ENCODE measurements around the gene PEX3. TPM values are rescaled to one million over a fixed set of nuclear protein-coding genes. Genes with fewer than 3 reads are reported as not detected.

Gene PEX3
- total and polyA plus RNA-seq, 9 donors = 12.0 to 29.3 (median 18.1) TPM

DNA sequence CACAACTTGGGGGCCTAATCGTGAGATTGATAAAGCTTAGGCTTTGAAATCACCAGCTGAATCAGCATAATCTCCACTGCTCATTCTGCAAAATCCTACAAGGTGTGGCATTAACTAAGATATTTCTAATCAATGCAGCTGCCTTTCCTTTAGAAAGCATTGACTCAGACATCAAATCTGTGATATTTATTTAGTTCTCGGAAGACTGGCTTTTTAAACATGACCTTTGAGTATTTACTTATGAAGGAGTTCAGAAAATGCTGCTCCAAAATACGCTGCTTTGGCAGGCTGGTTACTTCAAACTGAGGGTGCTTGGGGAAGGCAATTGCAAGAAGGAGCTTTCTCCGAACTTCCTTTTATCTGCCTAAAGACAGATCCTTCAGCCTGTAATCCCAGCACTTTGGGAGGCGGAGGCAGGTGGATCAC, 84.6 kb downstream of the PEX3 start:
- Histone ChIP-seq H3K4me3 (no peak overlapping the region), H3K27me3 (no peaks in the 10 kb centered on the region), H3K27ac (no peak overlapping the region), H3K9me3 (no peaks in the 10 kb centered on the region), H3K4me1 (ENCODE audit: insufficient read depth) (peaks cover 2% of the 10 kb centered on the region), H3K36me3 (no peaks in the 10 kb centered on the region)
- TF ChIP-seq EP300 (IDR thresholded peaks at IDR 0.05) (no peak), POLR2A (IDR thresholded peaks at IDR 0.05) (no peak)
- TF ChIP-seq, protein P1, sequence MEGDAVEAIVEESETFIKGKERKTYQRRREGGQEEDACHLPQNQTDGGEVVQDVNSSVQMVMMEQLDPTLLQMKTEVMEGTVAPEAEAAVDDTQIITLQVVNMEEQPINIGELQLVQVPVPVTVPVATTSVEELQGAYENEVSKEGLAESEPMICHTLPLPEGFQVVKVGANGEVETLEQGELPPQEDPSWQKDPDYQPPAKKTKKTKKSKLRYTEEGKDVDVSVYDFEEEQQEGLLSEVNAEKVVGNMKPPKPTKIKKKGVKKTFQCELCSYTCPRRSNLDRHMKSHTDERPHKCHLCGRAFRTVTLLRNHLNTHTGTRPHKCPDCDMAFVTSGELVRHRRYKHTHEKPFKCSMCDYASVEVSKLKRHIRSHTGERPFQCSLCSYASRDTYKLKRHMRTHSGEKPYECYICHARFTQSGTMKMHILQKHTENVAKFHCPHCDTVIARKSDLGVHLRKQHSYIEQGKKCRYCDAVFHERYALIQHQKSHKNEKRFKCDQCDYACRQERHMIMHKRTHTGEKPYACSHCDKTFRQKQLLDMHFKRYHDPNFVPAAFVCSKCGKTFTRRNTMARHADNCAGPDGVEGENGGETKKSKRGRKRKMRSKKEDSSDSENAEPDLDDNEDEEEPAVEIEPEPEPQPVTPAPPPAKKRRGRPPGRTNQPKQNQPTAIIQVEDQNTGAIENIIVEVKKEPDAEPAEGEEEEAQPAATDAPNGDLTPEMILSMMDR (IDR thresholded peaks at IDR 0.05) = no peak
- intact Hi-C loops (cut with DNase I) = no loop called here
- DNase-seq = no peak
- WGBS, 3 donors = 70 to 86% (median 84%) methylated on average over 5 of the region's 5 CpGs

DNA sequence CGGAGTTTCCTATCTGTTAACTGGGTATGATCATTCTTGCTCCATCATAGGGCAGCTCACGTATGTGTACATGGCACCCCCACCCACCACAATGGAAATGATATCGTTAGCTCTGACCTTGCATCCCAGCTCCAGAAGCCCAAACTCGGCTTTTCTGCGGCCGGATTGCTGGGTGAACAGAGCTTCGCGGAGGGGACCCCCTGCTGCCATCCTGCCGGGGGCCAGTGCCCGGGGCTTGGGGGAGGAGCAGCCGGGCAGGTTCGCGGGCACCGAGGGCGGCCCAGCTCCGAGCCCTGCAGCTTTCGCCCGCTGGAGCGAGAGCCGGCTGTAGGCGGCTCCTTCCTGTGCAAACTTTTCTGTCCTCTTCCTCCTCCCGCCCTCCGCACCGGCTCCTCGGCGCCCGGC, 85.9 kb downstream of the PEX3 start:
- H3K9me3 ChIP-seq = no peaks in the 10 kb centered on the region
- WGBS, 3 donors = 3 to 5% (median 4%) methylated on average over 24 to 27 of the region's 27 CpGs
- peak overlapping the region in 1 of 2 donors; percentile 42 for H3K27ac ChIP-seq
- H3K36me3 ChIP-seq = no peaks in the 10 kb centered on the region
- H3K27me3 ChIP-seq = no peaks in the 10 kb centered on the region
- peak in 3 of 5 donors; percentile 17 to 40 (median 28) for DNase-seq
- H3K4me1 ChIP-seq (ENCODE audit: insufficient read depth) = peaks cover 2% of the 10 kb centered on the region
- H3K4me3 ChIP-seq = peak overlapping the region; percentile 38
- TF ChIP-seq, protein P1 (IDR thresholded peaks at IDR 0.05) = no peak
- no peak for TF ChIP-seq POLR2A (IDR thresholded peaks at IDR 0.05)
- TF ChIP-seq EP300 (IDR thresholded peaks at IDR 0.05) = no peak
- intact Hi-C loops (cut with DNase I) = no loop called here

DNA sequence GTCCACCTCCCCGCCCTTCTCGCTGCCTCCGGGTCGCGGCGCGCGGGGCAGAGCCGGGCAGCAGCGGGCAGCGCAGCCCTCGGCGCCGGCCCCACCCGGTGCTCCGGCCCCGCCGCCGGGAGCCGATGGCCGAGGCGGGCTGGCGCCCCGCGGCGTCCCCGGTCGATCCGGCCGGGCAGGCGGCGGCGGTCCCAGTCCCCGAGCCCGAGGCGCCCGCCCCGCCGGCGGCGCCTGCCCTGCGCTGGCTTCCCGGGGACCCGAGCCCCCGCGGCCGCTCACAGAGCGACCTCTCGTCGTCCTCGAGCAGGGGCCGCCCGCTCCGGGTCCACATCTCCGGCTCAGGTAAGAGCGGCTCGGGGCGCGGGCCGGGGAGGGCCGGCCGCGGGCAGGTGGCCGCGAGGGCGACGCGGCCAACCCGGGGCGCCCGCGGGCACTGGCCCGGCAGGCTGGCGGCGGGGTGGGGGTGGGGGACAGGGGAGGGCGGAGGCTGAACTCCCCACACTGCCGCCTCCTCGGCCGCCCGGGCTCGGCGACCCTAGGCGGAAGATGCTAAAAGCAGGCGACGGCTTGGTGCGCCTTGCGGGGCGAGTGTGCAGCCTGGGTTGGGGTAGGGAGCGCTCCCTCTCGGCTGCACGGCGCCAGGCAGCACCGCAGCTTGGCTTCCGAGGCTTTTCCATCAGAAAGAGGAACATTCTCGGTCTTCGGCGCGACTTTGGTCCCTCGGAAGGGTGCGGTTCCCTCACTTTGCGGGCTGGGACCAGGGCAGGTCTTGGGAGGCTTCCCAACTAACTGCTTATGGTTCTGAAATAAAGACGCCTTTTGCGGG, 86.5 kb downstream of the PEX3 start:
- DNase-seq = peak; percentile 29 to 60 (median 44)
- Histone ChIP-seq H3K27me3 (no peaks in the 10 kb centered on the region), H3K4me3 (peak overlapping the region; percentile 38), H3K36me3 (no peaks in the 10 kb centered on the region), H3K9me3 (no peaks in the 10 kb centered on the region), H3K4me1 (ENCODE audit: insufficient read depth) (peaks cover 2% of the 10 kb centered on the region), H3K27ac (peak overlapping the region in 1 of 2 donors; percentile 42)
- TF ChIP-seq POLR2A (IDR thresholded peaks at IDR 0.05) (no peak), EP300 (IDR thresholded peaks at IDR 0.05) (no peak)
- TF ChIP-seq, protein P1 (IDR thresholded peaks at IDR 0.05) = no peak
- 0 to 1% (median 1%) methylated on average over 42 to 103 of the region's 103 CpGs for WGBS, 3 donors
- intact Hi-C loops (cut with DNase I) = no loop called here

DNA sequence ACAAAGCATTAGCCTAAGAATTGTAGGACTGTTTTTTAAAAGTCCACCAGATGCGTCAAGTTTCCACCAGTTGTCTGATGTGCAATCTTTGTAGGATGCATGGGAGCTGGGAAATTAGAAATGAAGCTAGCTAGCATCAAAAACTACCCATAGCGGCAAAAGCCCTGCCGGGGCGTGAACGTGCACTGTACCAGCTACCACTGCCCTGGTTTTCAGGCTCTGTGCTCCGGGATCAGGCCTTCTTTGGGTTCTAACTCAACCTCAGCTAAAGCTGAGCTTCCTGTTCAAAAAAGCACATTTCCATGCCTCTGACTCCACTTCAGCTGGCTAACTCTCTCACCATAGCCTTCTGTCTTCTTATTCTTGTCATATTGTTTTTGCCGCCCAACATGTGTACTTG, 87.8 kb downstream of the PEX3 start:
- 93 to 98% (median 95%) methylated on average over 7 of the region's 7 CpGs for WGBS, 3 donors
- Histone ChIP-seq H3K36me3 (no peaks in the 10 kb centered on the region), H3K4me3 (no peak overlapping the region), H3K4me1 (ENCODE audit: insufficient read depth) (peaks cover 2% of the 10 kb centered on the region), H3K27ac (no peak overlapping the region), H3K9me3 (no peaks in the 10 kb centered on the region), H3K27me3 (no peaks in the 10 kb centered on the region)
- TF ChIP-seq EP300 (IDR thresholded peaks at IDR 0.05) (no peak), POLR2A (IDR thresholded peaks at IDR 0.05) (no peak)
- TF ChIP-seq, protein P1 (IDR thresholded peaks at IDR 0.05) = no peak
- intact Hi-C loops (cut with DNase I) = no loop called here
- no peak for DNase-seq

All from ovary (tissue), 9 donors.